ENCODE measurements around the gene NRSN1.

NRSN1 gene

DNA sequence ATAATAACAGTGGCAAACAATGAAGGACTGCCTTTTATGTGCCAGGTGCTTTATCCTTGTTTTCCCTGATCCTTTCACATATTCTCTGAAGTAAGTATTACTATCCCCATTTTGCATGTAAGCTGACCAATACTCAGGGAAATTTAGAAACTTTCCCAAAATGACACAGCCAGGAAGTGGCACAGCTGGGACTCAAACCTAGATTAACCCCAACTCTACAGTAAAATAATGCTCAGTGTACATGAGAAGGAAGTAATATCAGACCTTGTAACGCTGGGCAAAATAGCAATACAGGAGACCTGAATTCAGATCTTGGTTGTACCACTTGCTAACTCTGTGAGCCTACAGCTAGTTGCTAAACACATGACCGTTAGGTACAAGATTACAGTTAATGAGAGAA, 26.8 kb upstream of the NRSN1 start:
- no peak overlapping the region for H3K4me3 ChIP-seq
- H3K27ac ChIP-seq: no peak overlapping the region
- no peak for DNase-seq (ENCODE audit: low spot score)
- no peak for TF ChIP-seq CTCF (IDR thresholded peaks at IDR 0.05)

GRCh38 chr6:24100024-24100769, 25.8 kb upstream of the NRSN1 start:
- no peak for DNase-seq (ENCODE audit: low spot score)
- H3K27ac ChIP-seq: no peak overlapping the region
- TF ChIP-seq CTCF (IDR thresholded peaks at IDR 0.05): no peak
- H3K4me3 ChIP-seq: no peak overlapping the region

DNA sequence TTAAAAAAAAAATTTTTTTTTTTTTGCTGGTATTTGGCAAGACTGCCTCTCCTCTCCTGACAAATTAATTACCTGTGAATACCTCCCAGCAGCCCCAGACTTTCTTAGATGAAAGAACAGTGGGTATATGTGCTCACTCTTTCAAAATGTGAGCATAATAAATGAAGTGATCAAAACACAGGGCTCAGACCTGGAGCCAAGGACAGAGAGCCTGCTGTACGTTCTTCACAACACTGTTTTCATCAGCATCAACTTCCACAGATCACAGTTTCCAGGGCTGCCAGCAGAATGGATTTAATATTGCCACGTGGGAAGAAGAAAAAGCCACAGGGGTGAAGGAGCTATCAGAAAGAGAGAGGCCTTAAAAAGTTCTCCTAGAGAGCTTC, 25.3 kb upstream of the NRSN1 start:
- Histone ChIP-seq H3K4me3 (no peak overlapping the region), H3K27ac (no peak overlapping the region)
- no peak for TF ChIP-seq CTCF (IDR thresholded peaks at IDR 0.05)
- no peak for DNase-seq (ENCODE audit: low spot score)

DNA sequence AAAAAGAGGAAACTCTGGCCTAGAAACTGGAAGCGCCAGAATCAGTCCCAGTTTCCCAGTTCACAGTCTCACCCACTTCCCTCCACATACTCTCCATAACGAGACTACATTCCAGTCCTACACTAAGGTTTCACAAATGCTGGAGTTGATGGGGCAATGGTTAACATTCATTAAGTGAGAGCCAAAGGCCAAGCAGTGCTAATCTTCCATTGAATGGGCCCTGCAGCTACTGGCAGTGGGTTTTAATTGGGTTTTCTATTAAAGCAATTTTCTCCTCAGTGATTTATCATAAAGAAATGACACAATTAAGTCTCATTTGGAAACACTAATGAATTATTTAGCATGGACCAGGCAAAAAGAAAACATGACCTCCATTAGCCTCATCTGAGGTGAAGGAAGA, 20.8 kb upstream of the NRSN1 start:
- Histone ChIP-seq H3K4me3 (no peak overlapping the region), H3K27ac (no peak overlapping the region)
- TF ChIP-seq CTCF (IDR thresholded peaks at IDR 0.05): no peak
- no peak for DNase-seq (ENCODE audit: low spot score)

DNA sequence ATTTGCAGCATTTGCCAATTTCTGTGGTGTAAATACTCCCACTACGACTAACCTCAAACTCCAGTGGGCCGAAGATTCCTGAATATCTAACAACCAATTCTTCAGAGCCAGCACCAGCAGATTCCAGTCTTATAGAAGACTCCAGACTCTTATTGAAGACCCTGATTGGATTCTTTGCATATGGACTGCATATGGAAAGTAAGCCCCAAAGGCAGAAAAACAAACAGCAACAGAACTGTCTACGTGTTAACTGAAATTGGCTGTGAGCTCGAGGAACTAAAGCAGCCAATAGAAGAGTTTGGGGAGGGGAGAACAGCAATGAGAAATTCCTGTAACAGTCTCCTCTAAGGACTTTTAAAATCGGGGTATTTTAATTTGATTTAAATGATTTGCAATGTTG, 19.7 kb upstream of the NRSN1 start:
- DNase-seq (ENCODE audit: low spot score): no peak
- no peak overlapping the region for H3K4me3 ChIP-seq
- TF ChIP-seq CTCF (IDR thresholded peaks at IDR 0.05): no peak
- no peak overlapping the region for H3K27ac ChIP-seq

DNA sequence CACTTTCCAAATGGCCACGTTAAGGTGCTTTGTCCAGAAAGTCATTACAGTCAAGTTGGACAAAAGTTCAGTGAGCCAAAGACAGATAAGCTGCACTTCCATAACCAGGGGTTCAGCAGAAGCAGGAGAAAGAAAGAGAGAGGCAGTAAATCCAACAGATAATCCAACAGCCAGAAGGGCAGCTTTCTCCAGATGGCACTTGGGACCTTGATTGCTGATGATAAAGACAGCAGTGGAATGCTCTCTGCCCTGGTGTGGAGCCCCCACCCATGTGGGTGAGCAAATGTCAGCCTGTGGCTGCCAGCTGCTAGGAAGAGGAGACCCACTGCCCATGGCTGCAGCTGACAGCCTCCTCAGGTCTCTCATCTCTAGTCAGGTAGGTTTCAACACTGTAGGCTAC, 18.7 kb upstream of the NRSN1 start:
- no peak for TF ChIP-seq CTCF (IDR thresholded peaks at IDR 0.05)
- Histone ChIP-seq H3K4me3 (no peak overlapping the region), H3K27ac (no peak overlapping the region)
- DNase-seq (ENCODE audit: low spot score): no peak

GRCh38 chr6:24108056-24108455, 18.0 kb upstream of the NRSN1 start:
- no peak for TF ChIP-seq CTCF (IDR thresholded peaks at IDR 0.05)

More at GRCh38 chr6:24108056-24108455, 18.0 kb upstream of the NRSN1 start:
- no peak overlapping the region for H3K27ac ChIP-seq
- H3K4me3 ChIP-seq: no peak overlapping the region
- DNase-seq (ENCODE audit: low spot score): no peak

All from coronary artery (tissue), 2 donors.